Measurements from ENCODE around the gene LRPPRC.
"Not testable (repeated sequence)": the region's sequence is repeated elsewhere in the genome, so short reads cannot be mapped to it uniquely, and the experiment has no call there.

The LRPPRC gene
- 194 to 556 (median 227) reads per million in 3 experiments for total RNA-seq

- DNase-seq, result peak; percentile 91
These were observed at the start of gene LRPPRC for GRCh38 chr2:43995733-43996533. Gene LRPPRC (minus strand): TSS chr2:43995989. CDS start chr2:43995947, 42 bp downstream.

- no peak for DNase-seq
These were observed 49.3 kb upstream of the LRPPRC start for GRCh38 chr2:44045061-44045460.

- DNase-seq, result peak; percentile 53
These were observed 48.5 kb upstream of the LRPPRC start for GRCh38 chr2:44044281-44044720.

GRCh38 chr2:44040365-44040764, 44.6 kb upstream of the LRPPRC start:
- DNase-seq, result no peak

- no peak for DNase-seq
These were observed 42.5 kb upstream of the LRPPRC start for GRCh38 chr2:44038277-44038676.

- no peak for DNase-seq
These were observed 41.4 kb upstream of the LRPPRC start for GRCh38 chr2:44037221-44037620.

GRCh38 chr2:44033947-44034346, 38.2 kb upstream of the LRPPRC start:
- DNase-seq, result no peak

GRCh38 chr2:44027076-44027475, 31.3 kb upstream of the LRPPRC start:
- DNase-seq, result not testable (repeated sequence)

GRCh38 chr2:44016282-44016681, 20.5 kb upstream of the LRPPRC start:
- DNase-seq, result no peak

- DNase-seq, result no peak
These were observed 19.4 kb upstream of the LRPPRC start for GRCh38 chr2:44015239-44015638.

- DNase-seq, result not testable (repeated sequence)
These were observed 17.4 kb upstream of the LRPPRC start for GRCh38 chr2:44013205-44013604.

GRCh38 chr2:44010266-44010665, 14.5 kb upstream of the LRPPRC start:
- no peak for DNase-seq

- DNase-seq, result no peak
These were observed 13.4 kb upstream of the LRPPRC start for GRCh38 chr2:44009136-44009735.

GRCh38 chr2:44005846-44006245, 10.1 kb upstream of the LRPPRC start:
- no peak for DNase-seq

- no peak for DNase-seq
These were observed 9.2 kb upstream of the LRPPRC start for GRCh38 chr2:44004735-44005602.

GRCh38 chr2:44001716-44002115, 5.9 kb upstream of the LRPPRC start:
- DNase-seq, result no peak

GRCh38 chr2:43998263-43998662, 2.5 kb upstream of the LRPPRC start:
- no peak for DNase-seq

- no peak for DNase-seq
These were observed 2.4 kb downstream of the LRPPRC start for GRCh38 chr2:43993437-43993836.

- no peak for DNase-seq
These were observed 6.2 kb downstream of the LRPPRC start for GRCh38 chr2:43989545-43989944.

GRCh38 chr2:43986600-43986999, 9.2 kb downstream of the LRPPRC start:
- no peak for DNase-seq

- no peak for DNase-seq
These were observed 10.4 kb downstream of the LRPPRC start for GRCh38 chr2:43985359-43985758.

- no peak for DNase-seq
These were observed 11.3 kb downstream of the LRPPRC start for GRCh38 chr2:43984533-43984932.

- no peak for DNase-seq
These were observed 14.9 kb downstream of the LRPPRC start for GRCh38 chr2:43980902-43981301.

Measured in central memory CD4-positive, alpha-beta T cell (primary cell).